DMS79 (cell line): ENCODE data around the gene FAM227A.

Experiments used
- DNase-seq: peaks from one replicate; lab custom pipeline; 2025; lab: John Stamatoyannopoulos, UW

The FAM227A gene

GRCh38 chr22:38531251-38531938 lies 124.8 kb downstream of the FAM227A start:
- DNase-seq: no peak
